Right hindlimb (tissue), 1 donor: ENCODE results near the gene VPS33A.
A peak's percentile ranks its signal among the peaks of the same experiment; 100 is the strongest.
"Not testable (repeated sequence)": the region's sequence is repeated elsewhere in the genome, so short reads cannot be mapped to it uniquely, and the experiment has no call there.

Experiments
- DNase-seq: peaks from one replicate; pipeline ENCODE4 v3.0.0-alpha.2; 2018

The VPS33A gene

GRCh38 chr12:122266230-122266901, at the start of gene VPS33A:
Gene VPS33A (minus strand): TSS chr12:122266494. CDS start chr12:122266408, 86 bp downstream.
- DNase-seq, result peak; percentile 98

GRCh38 chr12:122312926-122313325, 46.6 kb upstream of the VPS33A start:
- no peak for DNase-seq

DNA sequence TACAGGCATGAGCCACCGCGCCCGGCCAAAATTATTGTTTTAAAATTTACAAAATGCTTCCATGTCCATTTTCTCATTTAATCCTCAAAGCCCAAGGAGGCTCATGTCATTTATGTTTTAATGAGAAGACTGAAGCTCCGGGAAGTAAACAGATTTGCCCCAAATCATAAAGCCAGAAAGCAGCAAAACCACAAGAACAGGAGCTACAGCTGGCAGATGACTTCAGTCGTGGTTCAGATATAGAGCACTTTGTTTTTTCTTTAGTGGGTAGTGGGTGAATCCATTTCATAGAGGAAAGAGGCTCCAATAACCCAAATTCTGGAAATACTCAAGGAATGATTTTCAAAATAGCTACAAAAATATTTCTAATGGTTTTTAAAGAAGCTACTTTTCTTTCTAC, 45.4 kb upstream of the VPS33A start:
- no peak for DNase-seq

- no peak for DNase-seq
Measured at GRCh38 chr12:122310626-122311333, 44.5 kb upstream of the VPS33A start.

- no peak for DNase-seq
Measured at GRCh38 chr12:122309564-122310121, 43.3 kb upstream of the VPS33A start.

GRCh38 chr12:122308811-122309210, 42.5 kb upstream of the VPS33A start:
- no peak for DNase-seq

- no peak for DNase-seq
Measured at GRCh38 chr12:122306407-122306806, 40.1 kb upstream of the VPS33A start.

GRCh38 chr12:122304924-122305323, 38.6 kb upstream of the VPS33A start:
- DNase-seq, result no peak

DNA sequence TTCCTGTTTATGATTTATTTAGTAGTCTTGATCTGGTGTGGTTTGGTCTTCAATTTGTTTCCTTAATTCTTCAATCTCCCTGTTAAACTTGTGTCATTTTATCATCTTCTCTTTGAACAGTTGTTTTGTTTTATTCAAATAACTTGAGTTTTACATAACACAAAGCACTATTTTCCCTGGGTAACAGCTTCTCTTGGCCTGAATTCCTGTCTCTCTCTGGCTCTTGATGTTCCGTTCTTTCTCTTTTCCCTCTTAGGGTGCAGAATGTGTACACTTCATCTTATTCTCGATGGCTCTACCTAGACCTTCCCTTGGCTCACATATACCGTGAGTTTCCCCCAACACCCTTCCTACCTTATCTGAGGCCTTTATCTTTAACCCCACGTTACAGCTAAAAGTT, 36.8 kb upstream of the VPS33A start:
- no peak for DNase-seq

GRCh38 chr12:122298071-122298748, 31.9 kb upstream of the VPS33A start:
- no peak for DNase-seq

DNA sequence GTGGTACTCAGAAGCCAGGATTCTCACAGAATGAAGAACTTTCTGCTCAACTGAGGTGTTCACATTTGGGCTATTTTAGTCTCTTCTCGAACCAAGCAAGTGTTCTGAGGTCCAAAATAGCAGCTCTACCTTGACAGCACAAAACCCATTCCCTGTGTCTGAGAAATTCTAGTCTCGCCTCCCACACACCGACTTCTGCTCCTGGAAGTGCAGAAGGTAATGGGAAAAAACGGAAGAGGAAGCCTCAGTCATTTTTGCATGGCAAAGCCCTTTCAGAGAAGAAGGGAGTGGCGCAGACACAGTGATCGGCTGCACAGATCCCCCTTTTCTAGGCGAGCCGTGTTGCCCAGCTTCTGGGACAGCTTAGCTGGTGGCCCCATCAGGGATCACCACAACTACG, 31.2 kb upstream of the VPS33A start:
- DNase-seq, result no peak

DNA sequence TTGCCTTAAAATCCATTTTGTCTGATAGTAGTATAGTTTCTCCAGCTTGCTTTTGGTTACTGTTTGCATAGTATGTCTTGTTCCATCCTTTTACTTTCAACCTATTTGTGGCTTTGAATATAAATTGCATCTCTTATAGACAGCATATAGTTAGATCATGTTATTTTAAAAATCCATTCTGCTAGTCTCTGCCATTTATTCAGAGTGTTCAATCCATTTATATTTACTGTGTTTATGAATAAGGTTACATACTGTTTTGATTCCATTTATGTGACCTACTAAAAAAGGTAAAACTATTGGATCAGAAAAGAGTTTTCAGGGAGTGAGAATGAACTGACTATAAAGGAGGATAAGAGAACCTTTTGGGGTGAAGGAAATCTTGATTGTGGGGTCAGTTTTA, 29.6 kb upstream of the VPS33A start:
- no peak for DNase-seq

DNA sequence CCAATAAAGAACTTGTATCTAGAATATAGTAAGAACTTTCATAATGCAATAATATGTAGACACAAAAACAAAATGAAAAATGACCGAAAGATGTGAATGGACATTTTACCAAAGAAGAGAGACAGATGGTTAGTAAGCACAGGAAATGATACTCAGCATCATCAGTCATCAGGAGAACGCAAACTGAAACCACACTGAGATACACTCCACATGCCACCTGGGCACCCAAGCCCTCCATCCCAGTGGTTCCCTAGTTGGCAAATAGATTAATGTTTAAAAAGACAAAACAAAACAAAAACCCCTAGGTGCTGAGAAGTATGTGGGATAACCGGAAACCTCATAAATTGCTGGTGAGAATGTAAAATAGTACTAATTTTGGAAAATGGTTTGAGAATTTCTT, 26.8 kb upstream of the VPS33A start:
- no peak for DNase-seq

- no peak for DNase-seq
Measured at GRCh38 chr12:122291431-122291830, 25.1 kb upstream of the VPS33A start.

- DNase-seq, result no peak
Measured at GRCh38 chr12:122283680-122284079, 17.4 kb upstream of the VPS33A start.

DNA sequence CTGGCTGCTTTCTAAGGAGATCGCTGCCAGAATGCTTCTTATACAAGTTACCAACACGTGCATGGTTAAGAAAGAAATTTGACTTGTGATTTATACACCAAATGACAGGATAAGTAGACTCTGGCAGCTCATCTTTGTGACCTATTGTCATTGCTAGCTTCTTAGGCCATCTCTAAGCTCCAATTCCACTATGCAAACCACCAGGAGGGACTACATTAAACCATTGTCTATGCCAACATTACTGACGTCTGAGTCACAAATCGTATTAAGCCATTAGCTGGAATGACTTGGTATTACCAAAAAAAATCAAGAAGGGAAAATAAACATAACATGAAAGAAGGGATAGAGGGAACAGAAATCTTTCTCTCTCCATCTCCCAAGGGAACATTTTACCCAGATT, 15.8 kb upstream of the VPS33A start:
- DNase-seq, result no peak

GRCh38 chr12:122276242-122276641, 9.9 kb upstream of the VPS33A start:
- no peak for DNase-seq

DNA sequence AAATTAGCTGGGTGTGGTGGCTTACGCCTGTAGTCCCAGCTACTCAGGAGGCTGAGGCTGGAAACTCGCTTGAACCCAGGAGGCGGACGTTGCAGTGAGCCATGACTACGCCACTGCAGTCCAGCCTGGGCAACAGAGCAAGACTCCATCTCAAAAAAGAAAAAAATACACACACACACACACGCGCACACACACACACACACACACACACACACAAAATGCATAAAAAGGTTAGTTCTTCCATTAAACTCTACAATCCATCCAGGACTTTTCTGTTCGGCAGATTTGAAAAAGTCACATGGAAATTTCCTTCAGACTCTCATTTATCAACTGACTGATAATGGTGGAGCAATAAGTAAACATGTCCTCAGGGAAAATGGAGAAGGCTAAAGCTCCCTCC, 9.2 kb upstream of the VPS33A start:
- no peak for DNase-seq

GRCh38 chr12:122265886-122266229, 436 bp downstream of the VPS33A start:
- DNase-seq, result no peak

- DNase-seq, result no peak
Measured at GRCh38 chr12:122265476-122265875, 818 bp downstream of the VPS33A start.

- DNase-seq, result not testable (repeated sequence)
Measured at GRCh38 chr12:122260735-122261134, 5.6 kb downstream of the VPS33A start.

DNA sequence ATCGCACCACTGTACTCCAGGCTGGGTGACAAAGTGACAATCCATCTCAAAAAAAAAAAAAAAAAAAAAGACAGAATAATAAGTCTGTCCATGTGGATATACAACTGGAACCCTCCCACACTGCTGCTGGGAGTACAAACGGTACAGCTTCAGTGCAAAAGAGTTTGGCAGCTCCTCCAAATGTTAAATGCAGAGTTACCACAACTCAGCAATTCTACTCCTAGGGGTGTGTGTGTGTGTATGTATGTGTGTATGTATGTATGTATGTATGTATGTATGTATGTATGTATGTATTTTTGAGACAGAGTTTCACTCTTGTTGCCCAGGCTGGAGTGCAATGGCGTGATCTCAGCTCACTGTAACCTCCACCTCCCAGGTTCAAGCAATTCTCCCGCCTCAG, 7.4 kb downstream of the VPS33A start:
- DNase-seq, result not testable (repeated sequence)

GRCh38 chr12:122258462-122258861, 7.8 kb downstream of the VPS33A start:
- DNase-seq, result not testable (repeated sequence)

- no peak for DNase-seq
Measured at GRCh38 chr12:122250536-122250935, 15.8 kb downstream of the VPS33A start.
